Activated T-cell treated with anti-CD3 and anti-CD28 coated beads, Interleukin-2, amount 50 U/mL, for 72 hours (primary cell): ENCODE data around the gene GINS1. TPM values are rescaled to one million over a fixed set of nuclear protein-coding genes. Genes with fewer than 3 reads are reported as not detected.

Experiments
- ATAC-seq, 2 donors: fragments of 150-1000 bp; cut with Tn5 transposase; replicated peaks in 1 of 2; 2 replicates each; pipeline ENCODE4 v1.10.0; 2021; ENCODE audit warnings: moderate library complexity in 2 of 2, mild to moderate bottlenecking in 1 of 2
- DNase-seq, 2 donors: peaks; one replicate each; pipeline ENCODE4 v3.0.0; 2021 to 2022; ENCODE audit warnings: mixed read lengths in 1 of 2
- H3K27ac Mint-ChIP-seq: one replicate; pipeline ENCODE4 v1.8.0; 2022; ENCODE audit warnings: mild to moderate bottlenecking, moderate library complexity, mixed read lengths
- H3K27me3 Mint-ChIP-seq: one replicate; pipeline ENCODE4 v1.8.0; 2022; ENCODE audit warnings: low read depth, mixed read lengths
- H3K36me3 Mint-ChIP-seq, 2 donors: one replicate each; pipeline ENCODE4 v1.8.0; 2022; ENCODE audit warnings: mixed read lengths in 2 of 2, mild to moderate bottlenecking in 1 of 2; ENCODE audit not compliant: insufficient read depth in 2 of 2
- H3K4me1 Mint-ChIP-seq: one replicate; pipeline ENCODE4 v1.8.0; 2022; ENCODE audit warnings: low read depth, mixed read lengths
- H3K4me3 Mint-ChIP-seq, 2 donors: one replicate each; pipeline ENCODE4 v1.8.0; 2022; ENCODE audit warnings: mild to moderate bottlenecking in 2 of 2, mixed read lengths in 2 of 2, moderate library complexity in 2 of 2
- H3K9me3 Mint-ChIP-seq, 2 donors: one replicate each; pipeline ENCODE4 v1.8.0; 2022; ENCODE audit warnings: mixed read lengths in 2 of 2
- total RNA-seq, 2 donors: library from RNA; stranded (reverse); gene quantifications; one replicate each; pipeline ENCODE4 v1.2.3, GENCODE V29; 2022

GINS1 gene
- total RNA-seq, 2 donors from 2014 or later: 22.4 to 24.3 TPM

- ATAC-seq: no peak
- H3K36me3 Mint-ChIP-seq: no peaks in the 10 kb centered on the region
- no peaks in the 10 kb centered on the region for H3K27me3 Mint-ChIP-seq
- no peak for DNase-seq
- H3K9me3 Mint-ChIP-seq: no peaks in the 10 kb centered on the region
- H3K4me1 Mint-ChIP-seq: peaks cover 9% of the 10 kb centered on the region
- no peak overlapping the region for H3K27ac Mint-ChIP-seq
- no peak overlapping the region for H3K4me3 Mint-ChIP-seq
Observed at GRCh38 chr20:25490656-25491445, 83.4 kb downstream of the GINS1 start.

GRCh38 chr20:25491446-25492038 lies 84.1 kb downstream of the GINS1 start:
- no peak for ATAC-seq
- no peaks in the 10 kb centered on the region for H3K27me3 Mint-ChIP-seq
- no peak overlapping the region for H3K4me3 Mint-ChIP-seq
- H3K27ac Mint-ChIP-seq: no peak overlapping the region
- no peaks in the 10 kb centered on the region for H3K36me3 Mint-ChIP-seq
- no peaks in the 10 kb centered on the region for H3K9me3 Mint-ChIP-seq
- DNase-seq: no peak
- peaks cover 2% of the 10 kb centered on the region for H3K4me1 Mint-ChIP-seq

GRCh38 chr20:25493137-25493536 lies 85.7 kb downstream of the GINS1 start:
- Mint-ChIP-seq H3K27me3 (no peaks in the 10 kb centered on the region), H3K27ac (no peak overlapping the region), H3K9me3 (no peaks in the 10 kb centered on the region), H3K4me3 (no peak overlapping the region), H3K36me3 (no peaks in the 10 kb centered on the region), H3K4me1 (no peaks in the 10 kb centered on the region)
- DNase-seq: no peak
- ATAC-seq: no peak

GRCh38 chr20:25493748-25494505 lies 86.5 kb downstream of the GINS1 start:
- Mint-ChIP-seq H3K4me1 (no peaks in the 10 kb centered on the region), H3K9me3 (no peaks in the 10 kb centered on the region), H3K4me3 (no peak overlapping the region), H3K27ac (no peak overlapping the region), H3K27me3 (no peaks in the 10 kb centered on the region), H3K36me3 (no peaks in the 10 kb centered on the region)
- DNase-seq (no peak), ATAC-seq (no peak)

DNA sequence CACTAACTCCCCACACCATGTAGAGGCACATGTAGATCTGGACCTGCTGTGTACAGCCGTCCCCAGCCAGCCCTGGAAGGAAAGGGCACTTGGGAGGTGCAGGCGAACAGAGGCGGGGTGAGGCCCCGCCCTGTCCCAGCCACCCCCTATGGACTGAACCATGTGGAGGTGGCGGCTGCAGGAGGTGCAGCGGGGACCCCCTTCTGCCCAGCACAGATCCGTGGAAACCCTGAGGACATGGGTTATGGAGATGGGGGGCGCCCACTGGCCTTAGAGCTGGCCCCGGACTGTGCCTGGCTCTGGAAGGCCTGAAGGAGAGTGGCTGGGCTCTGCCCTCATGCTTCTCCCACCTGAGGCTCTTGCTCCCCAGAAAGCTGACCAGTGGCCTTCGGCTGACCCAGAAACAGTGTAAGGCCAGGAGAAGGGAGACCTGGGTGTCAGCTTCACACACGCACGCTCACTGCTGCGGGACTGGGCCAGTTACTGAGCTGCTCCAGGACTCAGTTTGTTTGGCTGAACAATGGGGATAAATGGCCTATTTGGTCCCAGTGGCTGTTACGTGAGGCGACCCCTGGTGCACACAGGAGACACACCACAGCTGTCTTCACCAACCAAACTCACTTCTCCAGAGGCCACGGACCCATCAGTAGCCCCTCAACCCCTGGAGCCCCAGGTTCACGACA lies 87.2 kb downstream of the GINS1 start:
- ATAC-seq (no peak), DNase-seq (no peak)
- Mint-ChIP-seq H3K4me1 (no peaks in the 10 kb centered on the region), H3K4me3 (no peak overlapping the region), H3K9me3 (no peaks in the 10 kb centered on the region), H3K36me3 (no peaks in the 10 kb centered on the region), H3K27ac (no peak overlapping the region), H3K27me3 (no peaks in the 10 kb centered on the region)

DNA sequence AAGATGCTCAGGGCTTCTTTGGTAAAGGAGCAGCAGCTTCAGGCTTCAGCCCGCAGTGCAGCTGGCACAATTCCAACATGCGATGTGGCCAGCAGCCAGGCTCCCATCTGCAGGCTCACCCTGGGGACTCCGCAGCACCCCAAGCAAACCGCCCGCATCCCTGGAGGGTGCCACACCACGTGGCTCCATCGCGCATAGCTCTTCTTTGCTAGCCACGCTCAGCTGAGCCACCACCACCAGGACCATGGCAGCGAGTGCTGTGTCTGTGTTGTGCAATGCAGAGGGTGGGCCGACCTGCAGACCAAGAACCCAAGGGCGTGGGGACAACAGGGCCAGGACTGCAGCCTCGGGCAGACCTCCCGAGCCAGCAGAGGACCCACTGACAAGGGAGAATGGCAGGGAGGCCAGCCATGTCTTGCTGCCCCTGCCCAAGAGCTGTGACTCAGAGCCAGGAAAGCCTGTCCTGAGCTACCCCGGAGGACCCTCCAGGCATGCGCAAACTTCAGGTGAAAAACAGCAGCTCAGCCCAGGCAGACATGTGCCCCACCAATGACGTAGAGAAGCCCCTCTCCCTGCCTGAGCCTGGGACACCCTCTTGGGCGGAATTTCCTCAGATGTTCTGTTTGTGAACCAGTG lies 87.8 kb downstream of the GINS1 start:
- ATAC-seq (no peak), DNase-seq (no peak)
- Mint-ChIP-seq H3K27ac (no peak overlapping the region), H3K4me1 (no peaks in the 10 kb centered on the region), H3K27me3 (no peaks in the 10 kb centered on the region), H3K9me3 (no peaks in the 10 kb centered on the region), H3K4me3 (no peak overlapping the region), H3K36me3 (no peaks in the 10 kb centered on the region)

GRCh38 chr20:25496165-25496967 lies 88.9 kb downstream of the GINS1 start:
- no peaks in the 10 kb centered on the region for H3K4me1 Mint-ChIP-seq
- H3K4me3 Mint-ChIP-seq: no peak overlapping the region
- H3K27ac Mint-ChIP-seq: no peak overlapping the region
- H3K27me3 Mint-ChIP-seq: no peaks in the 10 kb centered on the region
- no peak for DNase-seq
- no peaks in the 10 kb centered on the region for H3K9me3 Mint-ChIP-seq
- ATAC-seq: no peak
- H3K36me3 Mint-ChIP-seq: no peaks in the 10 kb centered on the region

DNA sequence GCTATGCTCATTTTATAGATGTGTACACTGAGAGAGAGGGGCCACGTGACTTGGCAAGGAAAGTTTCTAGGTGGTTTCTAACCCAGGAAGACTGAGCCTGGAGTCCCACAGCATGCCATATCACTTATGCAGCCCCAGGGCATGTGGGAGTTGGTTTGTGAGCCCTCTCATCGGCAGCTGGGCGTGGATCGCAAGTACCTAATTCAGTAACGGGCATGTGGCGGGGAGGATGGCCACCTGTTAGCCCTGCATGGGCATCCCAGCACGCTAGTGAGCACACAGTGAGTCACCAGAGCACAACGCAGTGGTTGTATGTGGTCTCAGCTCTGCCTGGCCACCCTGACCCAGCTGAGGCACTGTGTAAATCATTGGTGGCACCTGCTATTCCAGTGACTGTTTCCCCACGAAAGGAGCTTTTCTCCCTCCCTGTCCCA lies 89.5 kb downstream of the GINS1 start:
- no peak for ATAC-seq
- no peaks in the 10 kb centered on the region for H3K9me3 Mint-ChIP-seq
- H3K4me3 Mint-ChIP-seq: no peak overlapping the region
- no peaks in the 10 kb centered on the region for H3K36me3 Mint-ChIP-seq
- no peak for DNase-seq
- H3K4me1 Mint-ChIP-seq: no peaks in the 10 kb centered on the region
- H3K27ac Mint-ChIP-seq: no peak overlapping the region
- H3K27me3 Mint-ChIP-seq: no peaks in the 10 kb centered on the region

GRCh38 chr20:25497586-25498279 lies 90.3 kb downstream of the GINS1 start:
- DNase-seq (no peak), ATAC-seq (no peak)
- no peak overlapping the region for H3K4me3 Mint-ChIP-seq
- H3K27me3 Mint-ChIP-seq: no peaks in the 10 kb centered on the region
- no peaks in the 10 kb centered on the region for H3K9me3 Mint-ChIP-seq
- H3K36me3 Mint-ChIP-seq: no peaks in the 10 kb centered on the region
- H3K27ac Mint-ChIP-seq: no peak overlapping the region
- H3K4me1 Mint-ChIP-seq: no peaks in the 10 kb centered on the region
